HepG2 (cell line): ENCODE measurements around the gene ZNF574. TPM values are rescaled to one million over a fixed set of nuclear protein-coding genes. Genes with fewer than 3 reads are reported as not detected.
A peak's percentile ranks its signal among the peaks of the same experiment; 100 is the strongest.

Source experiments
- ELF1 ChIP-seq: sonication (generic); formaldehyde crosslinking; IDR thresholded peaks from 2 replicates; pipeline ENCODE4 v1.4.0; 2020; ENCODE audit warnings: missing genetic modification reagents
- HCFC1 ChIP-seq: fragments of 150-350 bp; IDR thresholded peaks from 2 replicates; pipeline ENCODE4 v1.6.1; 2014; ENCODE audit warnings: low read depth, low read length
- JARID2 ChIP-seq: sonication (generic); formaldehyde crosslinking; IDR thresholded peaks from 2 replicates; pipeline ENCODE4 v1.8.1; 2023; ENCODE audit warnings: missing genetic modification reagents, inconsistent platforms; ENCODE audit not compliant: insufficient replicate concordance
- MYPOP ChIP-seq: sonication (generic); formaldehyde crosslinking; IDR thresholded peaks from 2 replicates; pipeline ENCODE4 v1.8.1; 2023; ENCODE audit warnings: mild to moderate bottlenecking, moderate library complexity, missing genetic modification reagents
- NCOA2 ChIP-seq: sonication (generic); formaldehyde crosslinking; IDR thresholded peaks from 2 replicates; pipeline ENCODE4 v1.8.0; 2022; ENCODE audit warnings: inconsistent platforms
- ONECUT2 ChIP-seq: sonication (generic); formaldehyde crosslinking; IDR thresholded peaks from 2 replicates; pipeline ENCODE4 v1.4.0; 2020; ENCODE audit warnings: missing genetic modification reagents
- PAWR ChIP-seq: sonication (generic); formaldehyde crosslinking; IDR thresholded peaks from 2 replicates; pipeline ENCODE4 v1.4.0; 2020; ENCODE audit warnings: missing genetic modification reagents, mild to moderate bottlenecking, borderline replicate concordance
- POLR2G ChIP-seq: fragments of 200-400 bp; formaldehyde crosslinking; IDR thresholded peaks from 2 replicates; pipeline ENCODE4 v1.6.1; 2018; ENCODE audit warnings: mild to moderate bottlenecking, low read depth, low read length, moderate library complexity
- REL ChIP-seq: sonication (generic); formaldehyde crosslinking; conservative IDR thresholded peaks from 2 replicates; pipeline ENCODE4 v1.8.0; 2022; ENCODE audit warnings: mild to moderate bottlenecking, missing genetic modification reagents, moderate library complexity
- RFXANK ChIP-seq: IDR thresholded peaks from 2 replicates; pipeline ENCODE4 v1.6.1; 2016
- SMARCE1 ChIP-seq: fragments of 450-650 bp; IDR thresholded peaks from 2 replicates; pipeline ENCODE4 v1.6.1; 2017; ENCODE audit warnings: borderline replicate concordance
- U2AF1 ChIP-seq: fragments of 200-400 bp; formaldehyde crosslinking; optimal IDR thresholded peaks from 2 replicates; pipeline ENCODE3; 2017; ENCODE audit warnings: mild to moderate bottlenecking, low read depth, low read length
- ZBTB42 ChIP-seq: sonication (generic); formaldehyde crosslinking; IDR thresholded peaks from 2 replicates; pipeline ENCODE4 v1.5.0; 2020; ENCODE audit warnings: mild to moderate bottlenecking, missing genetic modification reagents
- ZFY ChIP-seq: sonication (generic); formaldehyde crosslinking; IDR thresholded peaks from 2 replicates; pipeline ENCODE4 v1.4.0; 2020; ENCODE audit warnings: missing genetic modification reagents
- ZNF235 ChIP-seq: sonication (generic); formaldehyde crosslinking; IDR thresholded peaks from 2 replicates; pipeline ENCODE4 v1.8.1; 2023; ENCODE audit warnings: mild to moderate bottlenecking, missing genetic modification reagents, borderline replicate concordance
- ZNF772 ChIP-seq: sonication (generic); formaldehyde crosslinking; IDR thresholded peaks from 2 replicates; pipeline ENCODE4 v1.5.0; 2020; ENCODE audit warnings: mild to moderate bottlenecking, missing genetic modification reagents
- ZSCAN20 ChIP-seq: sonication (generic); formaldehyde crosslinking; IDR thresholded peaks from 2 replicates; pipeline ENCODE4 v1.4.0; 2020; ENCODE audit warnings: missing genetic modification reagents, mild to moderate bottlenecking, borderline replicate concordance
- polyA plus RNA-seq, 8 experiments: library from polyadenylated mRNA; depleted of rRNA in 3 of 8; stranded (reverse) in 7 of 8; unstranded in 1 of 8; fragments of >200 nt; fragmentation: Illumina TruSeq in 4 of 8; extraction: Trizol in 4 of 8; gene quantifications; 2 replicates each; pipeline versions ENCODE4 v1.2.1 to v1.2.3, GENCODE V29; 2011 to 2016; ENCODE audit warnings: low read depth in 4 of 8, missing spikeins in 1 of 8, mixed read lengths in 1 of 8; ENCODE audit not compliant: insufficient read depth in 1 of 8
- total RNA-seq, 5 experiments: library from RNA; depleted of rRNA; stranded (reverse); fragments of >200 nt; fragmentation: Illumina TruSeq; extraction: Trizol; gene quantifications; 2 replicates each; pipeline ENCODE4 v1.2.3, GENCODE V29; 2016; ENCODE audit warnings: low read depth in 1 of 5
- TF ChIP-seq, protein P1 (sequence below): sonication (generic); formaldehyde crosslinking; IDR thresholded peaks from 2 replicates; pipeline ENCODE4 v1.4.0; 2020; ENCODE audit warnings: mild to moderate bottlenecking, missing genetic modification reagents, borderline replicate concordance
- TF ChIP-seq, protein P2 (sequence below): sonication (generic); formaldehyde crosslinking; conservative IDR thresholded peaks from 2 replicates; pipeline ENCODE4 v1.5.0; 2020; ENCODE audit warnings: missing genetic modification reagents
- TF ChIP-seq, protein P3 (sequence below): IDR thresholded peaks from 2 replicates; pipeline ENCODE4 v1.6.1; 2016; ENCODE audit warnings: missing biosample characterization, missing genetic modification reagents, low read depth

The ZNF574 gene
- total and polyA plus RNA-seq, 2 of the 13 experiments (the other 11 are each of a cell fraction or from before 2014, with no cell fraction given) = 7.7 to 7.9 TPM

DNA sequence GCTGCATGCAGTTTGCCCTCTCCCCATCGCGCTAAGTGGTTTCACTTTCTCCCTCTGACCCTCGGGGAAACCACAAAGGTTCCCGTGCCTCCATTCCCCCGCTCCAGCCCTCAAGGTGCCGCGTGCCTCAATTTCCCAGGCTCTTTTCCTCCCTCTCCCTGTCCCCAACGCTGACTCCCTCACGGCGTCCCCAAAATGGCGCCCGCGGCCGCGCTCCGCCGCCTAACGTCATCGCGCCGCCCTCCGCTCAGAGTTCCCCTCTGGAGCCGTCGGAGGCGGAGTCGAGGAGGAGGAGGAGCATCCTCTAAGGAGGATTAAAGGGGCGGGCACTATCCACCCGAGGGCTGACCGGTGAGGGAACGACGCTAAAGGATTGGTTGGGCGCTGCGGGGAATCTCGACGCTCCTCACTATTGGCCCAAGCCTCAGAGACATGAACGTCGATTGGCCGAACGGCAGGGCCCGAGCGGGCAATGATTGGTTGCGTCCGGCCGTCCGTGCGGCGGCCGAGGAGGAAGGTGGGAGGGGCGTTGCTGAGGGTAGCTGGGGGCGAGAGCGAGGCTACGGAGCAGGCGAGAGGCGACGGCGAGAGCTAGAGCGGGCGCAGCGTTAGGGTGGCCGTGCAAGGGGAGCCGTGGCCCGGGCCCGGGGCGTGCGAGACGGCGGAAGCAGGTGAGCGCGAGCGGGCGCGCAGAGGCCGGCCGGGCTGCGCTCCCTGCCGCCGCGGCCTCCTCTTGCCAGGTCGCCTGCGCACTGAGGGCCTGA lies at the start of gene ZNF574 (continued):
- TF ChIP-seq MYPOP (CRISPR knock-in tag) (no peak), ZSCAN20 (CRISPR knock-in tag) (no peak), ZFY (peak; percentile 97), POLR2G (peak; percentile 97), ELF1 (CRISPR knock-in tag) (peak; percentile 38; the same call in 1 of the 2 replicates), RFXANK (CRISPR knock-in tag) (peak; percentile 79), JARID2 (CRISPR knock-in tag) (no peak), REL (CRISPR knock-in tag) (no peak), ZBTB42 (CRISPR knock-in tag) (no peak), U2AF1 (no peak), ONECUT2 (CRISPR knock-in tag) (no peak), SMARCE1 (no peak), HCFC1 (0 out of 2 replicates have a peak, but pooled peaks have one; percentile 6), NCOA2 (CRISPR knock-in tag) (no peak; the same call in 1 of the 2 replicates), PAWR (no peak), ZNF235 (no peak), ZNF772 (no peak)
- TF ChIP-seq, protein P1, sequence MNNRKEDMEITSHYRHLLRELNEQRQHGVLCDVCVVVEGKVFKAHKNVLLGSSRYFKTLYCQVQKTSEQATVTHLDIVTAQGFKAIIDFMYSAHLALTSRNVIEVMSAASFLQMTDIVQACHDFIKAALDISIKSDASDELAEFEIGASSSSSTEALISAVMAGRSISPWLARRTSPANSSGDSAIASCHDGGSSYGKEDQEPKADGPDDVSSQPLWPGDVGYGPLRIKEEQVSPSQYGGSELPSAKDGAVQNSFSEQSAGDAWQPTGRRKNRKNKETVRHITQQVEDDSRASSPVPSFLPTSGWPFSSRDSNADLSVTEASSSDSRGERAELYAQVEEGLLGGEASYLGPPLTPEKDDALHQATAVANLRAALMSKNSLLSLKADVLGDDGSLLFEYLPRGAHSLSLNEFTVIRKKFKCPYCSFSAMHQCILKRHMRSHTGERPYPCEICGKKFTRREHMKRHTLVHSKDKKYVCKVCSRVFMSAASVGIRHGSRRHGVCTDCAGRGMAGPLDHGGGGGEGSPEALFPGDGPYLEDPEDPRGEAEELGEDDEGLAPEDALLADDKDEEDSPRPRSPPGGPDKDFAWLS (CRISPR knock-in tag) = no peak
- TF ChIP-seq, protein P2, sequence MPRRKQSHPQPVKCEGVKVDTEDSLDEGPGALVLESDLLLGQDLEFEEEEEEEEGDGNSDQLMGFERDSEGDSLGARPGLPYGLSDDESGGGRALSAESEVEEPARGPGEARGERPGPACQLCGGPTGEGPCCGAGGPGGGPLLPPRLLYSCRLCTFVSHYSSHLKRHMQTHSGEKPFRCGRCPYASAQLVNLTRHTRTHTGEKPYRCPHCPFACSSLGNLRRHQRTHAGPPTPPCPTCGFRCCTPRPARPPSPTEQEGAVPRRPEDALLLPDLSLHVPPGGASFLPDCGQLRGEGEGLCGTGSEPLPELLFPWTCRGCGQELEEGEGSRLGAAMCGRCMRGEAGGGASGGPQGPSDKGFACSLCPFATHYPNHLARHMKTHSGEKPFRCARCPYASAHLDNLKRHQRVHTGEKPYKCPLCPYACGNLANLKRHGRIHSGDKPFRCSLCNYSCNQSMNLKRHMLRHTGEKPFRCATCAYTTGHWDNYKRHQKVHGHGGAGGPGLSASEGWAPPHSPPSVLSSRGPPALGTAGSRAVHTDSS (CRISPR knock-in tag) = no peak
- TF ChIP-seq, protein P3, sequence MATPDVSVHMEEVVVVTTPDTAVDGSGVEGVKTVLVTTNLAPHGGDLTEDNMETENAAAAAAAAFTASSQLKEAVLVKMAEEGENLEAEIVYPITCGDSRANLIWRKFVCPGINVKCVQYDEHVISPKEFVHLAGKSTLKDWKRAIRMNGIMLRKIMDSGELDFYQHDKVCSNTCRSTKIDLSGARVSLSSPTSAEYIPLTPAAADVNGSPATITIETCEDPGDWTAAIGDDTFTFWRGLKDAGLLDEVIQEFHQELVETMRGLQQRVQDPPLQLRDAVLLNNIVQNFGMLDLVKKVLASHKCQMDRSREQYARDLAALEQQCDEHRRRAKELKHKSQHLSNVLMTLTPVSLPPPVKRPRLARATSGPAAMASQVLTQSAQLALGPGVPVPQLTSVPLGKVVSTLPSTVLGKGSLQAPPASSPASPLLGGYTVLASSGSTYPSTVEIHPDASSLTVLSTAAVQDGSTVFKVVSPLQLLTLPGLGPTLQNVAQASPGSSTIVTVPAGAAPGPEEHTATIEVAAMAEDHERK (CRISPR knock-in tag) = peak; percentile 73; the same call in 1 of the 2 replicates
